ENCODE data around the gene UCKL1. TPM values are rescaled to one million over a fixed set of nuclear protein-coding genes. Genes with fewer than 3 reads are reported as not detected.
A peak's percentile ranks its signal among the peaks of the same experiment; 100 is the strongest.

The UCKL1 gene
- 10 to 100 TPM; 49.9 to 58.1 (median 49.9) TPM for total RNA-seq
- total RNA-seq (2013) = 27.7 TPM

DNA sequence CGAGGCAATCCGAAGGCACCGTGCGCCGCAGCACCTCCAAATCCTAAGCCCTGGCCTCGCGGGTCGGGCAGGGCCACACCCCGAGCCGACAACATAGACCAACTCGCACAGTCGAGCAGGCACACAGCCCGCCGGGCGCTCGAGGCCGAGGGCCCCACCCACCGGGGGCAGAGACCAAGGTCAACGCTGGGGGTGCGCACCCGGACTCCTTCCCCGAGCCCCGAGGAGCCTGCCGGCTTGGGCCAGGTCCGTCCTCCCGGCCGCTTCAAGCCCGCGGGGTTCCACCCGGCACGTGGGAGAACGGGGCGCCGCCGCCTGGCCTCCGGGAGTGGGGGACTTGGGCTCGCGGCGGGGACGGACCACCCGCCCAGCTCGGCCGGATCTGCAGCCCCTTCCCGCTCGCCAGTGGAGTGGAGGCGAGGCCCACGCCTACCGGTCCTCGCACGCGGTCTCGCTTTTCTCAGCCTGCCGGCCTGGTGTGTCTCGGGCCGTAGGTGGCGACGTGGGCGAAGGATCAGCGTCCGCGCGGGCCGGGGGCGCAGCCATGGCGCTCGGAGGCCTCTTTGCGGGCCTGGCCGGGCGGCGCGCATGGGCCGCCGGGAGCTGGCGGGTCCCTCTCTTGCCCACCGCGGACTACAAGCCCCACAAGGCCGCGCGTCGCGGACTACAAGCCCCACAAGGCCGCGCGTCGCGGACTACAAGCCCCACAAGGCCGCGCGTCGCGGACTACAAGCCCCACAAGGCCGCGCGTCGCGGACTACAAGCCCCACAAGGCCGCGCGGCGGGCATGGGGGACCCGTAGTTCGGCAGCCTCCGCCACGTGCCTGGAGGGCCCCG lies at the start of gene UCKL1:
TSS of gene UCKL1 (minus strand) at position 590 of the 837 bp plus-strand sequence. CDS start at position 546, 44 bp downstream.
- DNase-seq (peak; percentile 88 to 93), ATAC-seq (peak; percentile 86 to 94 (median 86))
- peaks cover 33% of the 10 kb centered on the region for H3K4me1 ChIP-seq (ENCODE audit: control insufficient read depth, insufficient read depth, low read length)
- H3K27ac Mint-ChIP-seq = peak within 1 kb of the TSS; percentile 59 to 73
- H3K4me3 ChIP-seq (ENCODE audit: low read length) = peak within 1 kb of the TSS; percentile 65
- H3K27me3 ChIP-seq (ENCODE audit: control insufficient read depth, insufficient read depth, low read length) = no peaks in the 10 kb centered on the region
- H3K4me3 Mint-ChIP-seq = peak within 1 kb of the TSS; percentile 87
- H3K27me3 Mint-ChIP-seq (ENCODE audit: low read depth in 2 of 2) = no peaks in the 10 kb centered on the region
- TF ChIP-seq, protein P1, sequence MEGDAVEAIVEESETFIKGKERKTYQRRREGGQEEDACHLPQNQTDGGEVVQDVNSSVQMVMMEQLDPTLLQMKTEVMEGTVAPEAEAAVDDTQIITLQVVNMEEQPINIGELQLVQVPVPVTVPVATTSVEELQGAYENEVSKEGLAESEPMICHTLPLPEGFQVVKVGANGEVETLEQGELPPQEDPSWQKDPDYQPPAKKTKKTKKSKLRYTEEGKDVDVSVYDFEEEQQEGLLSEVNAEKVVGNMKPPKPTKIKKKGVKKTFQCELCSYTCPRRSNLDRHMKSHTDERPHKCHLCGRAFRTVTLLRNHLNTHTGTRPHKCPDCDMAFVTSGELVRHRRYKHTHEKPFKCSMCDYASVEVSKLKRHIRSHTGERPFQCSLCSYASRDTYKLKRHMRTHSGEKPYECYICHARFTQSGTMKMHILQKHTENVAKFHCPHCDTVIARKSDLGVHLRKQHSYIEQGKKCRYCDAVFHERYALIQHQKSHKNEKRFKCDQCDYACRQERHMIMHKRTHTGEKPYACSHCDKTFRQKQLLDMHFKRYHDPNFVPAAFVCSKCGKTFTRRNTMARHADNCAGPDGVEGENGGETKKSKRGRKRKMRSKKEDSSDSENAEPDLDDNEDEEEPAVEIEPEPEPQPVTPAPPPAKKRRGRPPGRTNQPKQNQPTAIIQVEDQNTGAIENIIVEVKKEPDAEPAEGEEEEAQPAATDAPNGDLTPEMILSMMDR (IDR thresholded peaks at IDR 0.05) = no peak
- no peaks in the 10 kb centered on the region for H3K36me3 Mint-ChIP-seq
- intact Hi-C loops (cut with micrococcal nuclease) = loop anchor here (1.0 to 2.0 kb wide), 2 partner anchors 23 to 91 kb away; partner anchors contain the start of genes SAMD10 and TPD52L2
- no peaks in the 10 kb centered on the region for H3K9me3 ChIP-seq (ENCODE audit: control insufficient read depth, insufficient read depth, low read length)
- peaks cover 6 to 17% of the 10 kb centered on the region in 2 donors for H3K4me1 Mint-ChIP-seq
- H3K9me3 Mint-ChIP-seq = no peaks in the 10 kb centered on the region
- under 1% methylated on average over 105 of the region's 105 CpGs for WGBS (ENCODE audit: insufficient coverage)
- no peaks in the 10 kb centered on the region for H3K36me3 ChIP-seq (ENCODE audit: control insufficient read depth, insufficient read depth, low read length)
- H3K27ac ChIP-seq (ENCODE audit: low read length) = peak within 1 kb of the TSS; percentile 34

DNA sequence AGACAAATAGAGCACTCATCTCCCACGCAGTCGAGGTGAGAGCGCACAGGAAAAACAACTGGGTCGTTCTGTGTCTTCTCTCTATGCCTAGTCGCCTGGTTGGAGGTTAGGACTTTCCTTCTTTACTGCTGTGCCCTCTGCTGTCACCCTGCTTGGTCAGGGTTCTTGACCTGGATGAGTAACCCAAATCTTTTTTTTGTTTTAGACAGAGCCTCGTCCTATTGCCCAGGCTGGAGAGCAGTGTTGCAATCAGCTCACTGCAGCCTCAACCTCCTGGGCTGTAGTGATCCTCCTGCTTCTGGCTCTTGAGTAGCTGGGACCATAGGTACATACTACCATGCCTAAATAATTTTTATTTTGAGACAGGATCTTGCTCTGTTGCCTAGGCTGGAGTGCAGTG lies 49.2 kb upstream of the UCKL1 start:
- TF ChIP-seq, protein P1 (IDR thresholded peaks at IDR 0.05) = no peak
- no peak for DNase-seq
- Histone ChIP-seq H3K36me3 (ENCODE audit: control insufficient read depth, insufficient read depth, low read length) (peaks cover 53% of the 10 kb centered on the region), H3K27me3 (ENCODE audit: control insufficient read depth, insufficient read depth, low read length) (no peaks in the 10 kb centered on the region), H3K27ac (ENCODE audit: low read length) (no peak overlapping the region), H3K9me3 (ENCODE audit: control insufficient read depth, insufficient read depth, low read length) (peaks cover 3% of the 10 kb centered on the region), H3K4me1 (ENCODE audit: control insufficient read depth, insufficient read depth, low read length) (peaks cover 11% of the 10 kb centered on the region), H3K4me3 (ENCODE audit: low read length) (no peak overlapping the region)
- no peaks in the 10 kb centered on the region for H3K27me3 Mint-ChIP-seq (ENCODE audit: low read depth in 2 of 2)
- WGBS (ENCODE audit: insufficient coverage) = 65% methylated on average over 6 of the region's 6 CpGs
- ATAC-seq = no peak
- H3K36me3 Mint-ChIP-seq = peaks cover 7% of the 10 kb centered on the region
- H3K4me1 Mint-ChIP-seq = peaks cover 10 to 16% of the 10 kb centered on the region in 2 donors
- H3K9me3 Mint-ChIP-seq = no peaks in the 10 kb centered on the region
- intact Hi-C loops (cut with micrococcal nuclease) = no loop called here
- no peak overlapping the region for H3K4me3 Mint-ChIP-seq
- H3K27ac Mint-ChIP-seq = no peak overlapping the region

DNA sequence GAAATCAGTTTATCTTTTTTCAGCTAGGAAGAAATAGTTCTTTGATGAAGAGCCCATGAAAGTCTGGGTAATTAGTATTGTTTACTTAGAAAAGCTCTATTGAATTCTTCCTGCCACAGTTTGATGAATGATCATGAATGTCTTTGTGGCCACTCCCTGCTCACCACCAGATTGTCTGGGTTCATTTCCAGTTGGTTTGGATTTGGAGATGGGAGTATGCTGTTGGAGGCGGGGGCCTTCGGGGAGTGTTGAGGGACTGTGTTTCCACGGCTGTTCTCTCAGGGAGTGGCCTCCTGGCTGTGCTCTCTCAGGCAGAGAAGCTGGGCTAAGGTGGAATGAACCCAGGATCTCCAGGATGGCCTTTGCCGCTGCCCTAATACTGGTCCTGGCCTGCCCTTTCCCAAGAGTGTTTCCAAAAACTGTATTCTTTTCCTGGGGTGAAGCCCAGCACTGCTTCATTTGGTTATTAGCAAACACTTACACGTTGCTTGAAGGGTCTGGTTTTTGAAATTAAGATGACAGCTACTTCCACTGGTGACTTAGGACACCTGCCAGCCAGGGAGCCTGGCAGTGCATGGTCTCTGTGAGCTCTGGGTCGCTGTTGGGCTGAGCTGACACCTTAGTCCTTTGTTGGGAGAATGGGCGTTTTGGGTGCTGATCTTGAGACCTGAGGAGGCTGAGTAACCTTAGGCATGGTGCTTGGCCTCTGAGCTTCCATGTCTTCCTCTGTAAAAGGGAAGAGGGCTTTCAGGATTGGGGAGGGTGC lies 47.9 kb upstream of the UCKL1 start:
- H3K4me3 ChIP-seq (ENCODE audit: low read length) = no peak overlapping the region
- H3K4me1 ChIP-seq (ENCODE audit: control insufficient read depth, insufficient read depth, low read length) = no peaks in the 10 kb centered on the region
- H3K36me3 ChIP-seq (ENCODE audit: control insufficient read depth, insufficient read depth, low read length) = peaks cover 59% of the 10 kb centered on the region
- Mint-ChIP-seq H3K4me1 (peaks cover 0 to 5% of the 10 kb centered on the region in 2 donors), H3K4me3 (no peak overlapping the region), H3K36me3 (no peaks in the 10 kb centered on the region), H3K27me3 (ENCODE audit: low read depth in 2 of 2) (no peaks in the 10 kb centered on the region), H3K9me3 (no peaks in the 10 kb centered on the region), H3K27ac (no peak overlapping the region)
- no peak for ATAC-seq
- intact Hi-C loops (cut with micrococcal nuclease) = no loop called here
- WGBS (ENCODE audit: insufficient coverage) = 97% methylated on average over 7 of the region's 7 CpGs
- peaks cover 3% of the 10 kb centered on the region for H3K9me3 ChIP-seq (ENCODE audit: control insufficient read depth, insufficient read depth, low read length)
- H3K27ac ChIP-seq (ENCODE audit: low read length) = no peak overlapping the region
- no peaks in the 10 kb centered on the region for H3K27me3 ChIP-seq (ENCODE audit: control insufficient read depth, insufficient read depth, low read length)
- no peak for DNase-seq
- TF ChIP-seq, protein P1 (IDR thresholded peaks at IDR 0.05) = no peak
